ENCODE data around the gene SLC39A13. TPM values are rescaled to one million over a fixed set of nuclear protein-coding genes. Genes with fewer than 3 reads are reported as not detected.
A peak's percentile ranks its signal among the peaks of the same experiment; 100 is the strongest.

The SLC39A13 gene
- total RNA-seq: 10 to 100 TPM; 22.4 to 28.1 TPM

DNA sequence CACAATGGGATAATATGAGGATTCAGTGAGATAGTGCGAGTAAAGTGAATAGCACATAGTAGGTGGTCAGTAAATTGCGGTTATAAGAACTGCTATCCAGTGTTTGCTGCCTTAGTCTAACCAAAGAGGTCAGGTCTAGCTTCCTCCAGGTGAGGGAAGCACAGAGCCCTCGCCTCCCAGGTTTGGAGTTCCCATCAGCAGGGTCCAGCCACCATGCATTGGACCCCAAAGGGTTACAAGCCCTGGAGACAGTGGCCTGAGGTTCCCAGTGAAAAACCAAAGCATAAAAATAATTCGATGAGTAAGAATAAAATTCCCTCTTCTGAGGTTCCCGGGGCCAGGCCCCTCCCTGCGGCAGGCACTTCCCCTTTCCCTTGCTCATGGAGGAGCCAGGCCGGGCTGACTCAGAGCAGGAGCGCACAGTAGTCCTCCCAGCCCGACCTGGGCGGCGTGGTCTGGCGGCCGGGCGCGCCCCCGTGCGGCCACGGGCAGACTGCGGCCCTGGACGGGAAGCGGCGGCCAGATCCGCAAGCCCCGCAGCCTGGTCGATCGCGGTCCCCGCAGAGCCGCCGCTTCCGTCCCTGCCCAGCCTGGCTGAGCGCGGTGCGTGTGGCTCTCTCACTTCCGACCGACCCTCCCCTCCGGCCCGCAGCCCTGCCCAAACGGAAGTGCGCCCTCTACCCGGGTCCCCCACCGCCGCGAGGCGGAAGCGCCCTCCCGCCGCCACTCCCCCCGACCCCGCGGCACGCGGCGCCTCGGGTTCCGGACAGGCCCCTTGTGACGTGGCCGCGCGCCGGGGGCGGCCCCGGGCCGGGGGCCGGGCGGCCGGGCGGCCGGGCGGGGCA lies at the start of gene SLC39A13:
Gene SLC39A13 (plus strand): TSS at position 845 of the 845 bp plus-strand sequence. CDS start 1,505 bp downstream, outside the sequence.
- peak; percentile 89 for DNase-seq
- H3K27ac Mint-ChIP-seq: peak within 1 kb of the TSS; percentile 94

DNA sequence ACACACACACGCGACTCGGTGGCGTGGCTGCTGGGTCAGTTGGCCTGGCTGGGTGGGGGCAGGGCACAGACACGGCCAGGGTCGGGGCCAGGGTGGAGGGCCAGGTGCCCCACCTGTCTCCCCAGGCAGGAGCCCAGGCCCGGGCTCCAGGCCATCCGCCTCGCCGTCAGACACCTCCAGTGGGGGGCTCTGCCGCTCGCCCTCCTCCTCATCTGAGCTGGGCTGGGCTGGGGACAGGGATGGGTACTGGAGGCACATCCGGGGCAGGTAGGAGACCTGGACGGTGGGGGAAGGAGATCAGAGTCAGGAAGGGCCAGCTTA lies 49.7 kb upstream of the SLC39A13 start:
- no peak overlapping the region for H3K27ac Mint-ChIP-seq
- H3K4me1 Mint-ChIP-seq: peaks cover 12% of the 10 kb centered on the region
- ChIA-PET CTCF (interaction anchor here (1.7 kb wide), 1 partner anchor 9 kb away, joined by 6 read pairs; no protein-coding TSS in a partner anchor), POLR2A (no interaction called here)
- H3K4me3 Mint-ChIP-seq: no peak overlapping the region
- H3K9me3 Mint-ChIP-seq: no peaks in the 10 kb centered on the region
- no peak for DNase-seq
- no peaks in the 10 kb centered on the region for H3K36me3 Mint-ChIP-seq (ENCODE audit: low read depth)
- H3K27me3 Mint-ChIP-seq: no peaks in the 10 kb centered on the region

More for the DNA sequence above, at the start of gene SLC39A13:
- POLR2A ChIA-PET: interaction anchor here (0.5 to 0.7 kb wide), 3 partner anchors 15 to 1059 kb away, joined by 3 to 4 read pairs (median 3); no protein-coding TSS in a partner anchor
- no peaks in the 10 kb centered on the region for H3K36me3 Mint-ChIP-seq (ENCODE audit: low read depth)
- H3K9me3 Mint-ChIP-seq: no peaks in the 10 kb centered on the region
- CTCF ChIA-PET: interaction anchor here (0.7 to 1.3 kb wide), 4 partner anchors 11 to 229 kb away, joined by 3 to 8 read pairs (median 4); no protein-coding TSS in a partner anchor
- H3K4me1 Mint-ChIP-seq: peaks cover 22% of the 10 kb centered on the region
- H3K4me3 Mint-ChIP-seq: peak within 1 kb of the TSS; percentile 94
- H3K27me3 Mint-ChIP-seq: no peaks in the 10 kb centered on the region

DNA sequence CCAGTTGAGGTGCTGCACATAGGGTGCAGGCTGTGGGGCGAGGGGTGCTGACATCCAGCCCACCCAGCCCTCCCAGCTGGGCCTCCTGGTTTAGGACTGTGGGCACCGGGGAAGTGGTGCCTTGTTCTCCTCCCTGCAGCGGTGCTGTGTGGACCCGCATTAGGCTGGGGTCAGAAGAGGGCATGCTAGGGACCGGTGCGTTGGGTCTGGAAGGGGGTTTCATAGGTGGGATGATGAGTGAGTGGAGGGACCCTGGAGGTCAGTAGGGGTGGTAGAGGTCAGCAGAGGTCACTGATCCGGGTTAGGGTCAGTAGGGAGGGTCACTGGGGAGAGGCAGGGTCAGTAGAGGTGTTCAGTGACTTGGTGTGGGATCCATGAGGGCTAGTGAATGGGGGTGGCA lies 49.2 kb upstream of the SLC39A13 start:
- DNase-seq: no peak
- CTCF ChIA-PET: interaction anchor here (0.8 to 2.2 kb wide), 4 partner anchors 9 to 63 kb away, joined by 3 to 13 read pairs (median 5); no protein-coding TSS in a partner anchor
- POLR2A ChIA-PET: no interaction called here
- Mint-ChIP-seq H3K27me3 (no peaks in the 10 kb centered on the region), H3K27ac (peak overlapping the region; percentile 82), H3K4me3 (no peak overlapping the region), H3K36me3 (ENCODE audit: low read depth) (no peaks in the 10 kb centered on the region), H3K4me1 (peaks cover 12% of the 10 kb centered on the region), H3K9me3 (no peaks in the 10 kb centered on the region)

DNA sequence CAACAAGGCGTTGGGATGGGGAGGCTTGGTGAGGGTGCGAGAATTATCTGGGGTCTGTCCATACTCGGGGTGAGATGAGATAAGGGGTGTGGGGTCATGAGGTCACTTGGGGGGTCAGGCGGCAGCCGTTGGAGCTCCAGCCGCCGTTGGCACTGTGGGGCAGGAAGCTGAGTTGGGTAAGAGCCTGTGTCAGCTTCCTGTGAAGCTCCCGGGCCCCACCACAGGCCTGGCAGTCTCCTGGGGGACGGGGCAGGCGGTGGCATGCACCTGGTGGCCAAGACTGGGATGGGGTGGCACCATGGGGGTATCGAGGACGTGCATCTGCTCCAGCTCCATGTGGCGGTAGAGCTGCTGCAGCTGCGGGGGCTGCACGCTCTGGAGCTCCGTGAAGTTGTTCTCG lies 48.8 kb upstream of the SLC39A13 start:
- no peak for DNase-seq
- H3K4me3 Mint-ChIP-seq: no peak overlapping the region
- H3K27me3 Mint-ChIP-seq: no peaks in the 10 kb centered on the region
- peaks cover 12% of the 10 kb centered on the region for H3K4me1 Mint-ChIP-seq
- no peaks in the 10 kb centered on the region for H3K36me3 Mint-ChIP-seq (ENCODE audit: low read depth)
- ChIA-PET CTCF (interaction anchor here (0.8 to 2.2 kb wide), 4 partner anchors 10 to 63 kb away, joined by 3 to 13 read pairs (median 5); no protein-coding TSS in a partner anchor), POLR2A (no interaction called here)
- no peaks in the 10 kb centered on the region for H3K9me3 Mint-ChIP-seq
- H3K27ac Mint-ChIP-seq: peak overlapping the region; percentile 47

DNA sequence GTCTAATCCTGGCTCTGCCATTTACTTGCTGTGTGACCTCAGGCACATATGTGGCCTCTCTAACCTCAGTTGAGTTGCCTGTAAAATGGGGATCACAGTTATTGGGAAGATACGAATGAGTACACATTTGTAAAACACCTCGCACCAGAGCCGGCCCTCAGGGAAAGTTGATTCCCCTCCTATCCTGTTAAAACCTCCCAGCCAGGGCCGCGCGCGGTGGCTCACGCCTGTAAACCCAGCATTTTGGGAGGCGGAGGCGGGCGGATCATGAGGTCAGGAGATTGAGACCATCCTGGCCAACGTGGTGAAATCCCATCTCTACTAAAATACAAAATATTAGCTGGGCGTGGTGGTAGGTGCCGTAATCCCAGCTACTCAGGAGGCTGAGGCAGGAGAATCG lies 48.0 kb upstream of the SLC39A13 start:
- no peaks in the 10 kb centered on the region for H3K27me3 Mint-ChIP-seq
- no peaks in the 10 kb centered on the region for H3K36me3 Mint-ChIP-seq (ENCODE audit: low read depth)
- ChIA-PET POLR2A (interaction anchor here (0.6 kb wide), 1 partner anchor 146 kb away, joined by 3 read pairs; the partner anchor contains the start of gene DDB2), CTCF (interaction anchor here (0.7 to 2.2 kb wide), 3 partner anchors 10 to 1106 kb away, joined by 3 to 13 read pairs (median 6); no protein-coding TSS in a partner anchor)
- H3K4me1 Mint-ChIP-seq: peaks cover 12% of the 10 kb centered on the region
- H3K27ac Mint-ChIP-seq: no peak overlapping the region
- H3K4me3 Mint-ChIP-seq: no peak overlapping the region
- H3K9me3 Mint-ChIP-seq: no peaks in the 10 kb centered on the region
- no peak for DNase-seq

DNA sequence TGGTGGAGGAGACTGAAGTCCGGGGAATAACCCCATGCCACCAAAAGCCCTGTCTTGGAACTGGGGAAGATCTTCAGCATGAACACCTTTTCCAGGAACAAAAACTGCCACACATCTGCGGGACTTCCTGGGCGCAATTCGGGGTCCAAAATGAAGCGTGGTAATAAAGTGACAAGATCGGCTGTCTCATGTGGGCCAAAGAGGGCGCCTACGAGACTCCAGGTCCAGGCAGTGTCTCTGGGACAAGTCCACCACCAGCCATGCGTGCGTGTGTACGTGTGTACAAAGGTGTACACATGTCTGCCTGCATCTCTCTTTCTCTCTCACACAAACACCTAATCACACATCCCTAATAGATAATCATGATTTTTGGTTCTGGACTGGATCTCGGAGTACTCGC lies 47.0 kb upstream of the SLC39A13 start:
- Mint-ChIP-seq H3K4me3 (no peak overlapping the region), H3K4me1 (peaks cover 12% of the 10 kb centered on the region), H3K27me3 (peaks cover 3% of the 10 kb centered on the region), H3K9me3 (no peaks in the 10 kb centered on the region), H3K27ac (no peak overlapping the region), H3K36me3 (ENCODE audit: low read depth) (no peaks in the 10 kb centered on the region)
- CTCF ChIA-PET: interaction anchor here (0.6 to 2.2 kb wide), 2 partner anchors 12 to 66 kb away, joined by 3 to 13 read pairs; no protein-coding TSS in a partner anchor
- POLR2A ChIA-PET: no interaction called here
- DNase-seq: no peak

DNA sequence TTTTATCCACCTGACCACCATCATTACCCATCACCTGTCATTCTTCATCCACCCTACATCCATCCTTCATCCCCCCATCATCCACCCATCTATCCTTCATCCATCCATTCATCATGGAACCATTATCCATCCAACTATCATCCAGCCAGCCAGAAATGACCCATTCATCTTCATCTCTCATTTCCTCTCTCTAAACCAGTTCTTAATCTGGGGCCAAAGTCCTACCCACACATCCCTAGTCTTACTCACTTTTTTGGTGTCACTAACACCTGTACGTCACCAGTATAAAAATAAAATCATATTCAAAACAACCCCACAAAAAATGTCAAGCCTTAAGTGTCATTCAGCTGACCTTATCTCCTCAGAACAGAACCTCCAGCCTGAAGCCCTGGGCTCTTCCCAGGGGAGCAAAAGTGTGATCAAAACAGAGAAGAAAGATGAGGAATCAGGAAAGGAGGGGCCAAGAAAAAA lies 42.3 kb upstream of the SLC39A13 start:
- ChIA-PET POLR2A (no interaction called here), CTCF (no interaction called here)
- peaks cover 3% of the 10 kb centered on the region for H3K27me3 Mint-ChIP-seq
- H3K4me1 Mint-ChIP-seq: peaks cover 7% of the 10 kb centered on the region
- H3K4me3 Mint-ChIP-seq: no peak overlapping the region
- no peaks in the 10 kb centered on the region for H3K9me3 Mint-ChIP-seq
- H3K27ac Mint-ChIP-seq: no peak overlapping the region
- no peaks in the 10 kb centered on the region for H3K36me3 Mint-ChIP-seq (ENCODE audit: low read depth)
- DNase-seq: no peak

DNA sequence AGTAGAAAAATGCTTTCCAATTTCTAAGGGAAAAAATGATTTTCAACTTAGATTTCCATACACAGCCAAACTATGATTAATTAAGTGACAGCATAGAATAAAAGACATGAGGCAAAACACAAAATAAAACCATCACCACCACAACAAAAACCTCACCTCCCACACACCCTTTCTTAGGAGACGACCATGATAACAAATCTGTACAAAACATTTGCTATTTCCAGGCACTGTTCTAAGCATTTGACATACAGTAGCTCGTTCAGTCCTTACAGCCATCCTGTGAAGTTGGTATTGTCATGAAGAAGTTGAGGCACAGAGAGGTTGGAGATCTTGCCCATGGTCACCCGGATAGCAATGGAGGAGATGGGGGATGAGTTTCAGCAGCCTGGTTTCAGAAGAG lies 38.7 kb upstream of the SLC39A13 start:
- H3K9me3 Mint-ChIP-seq: no peaks in the 10 kb centered on the region
- ChIA-PET POLR2A (no interaction called here), CTCF (interaction anchor here (0.6 to 1.6 kb wide), 5 partner anchors 10 to 125 kb away, joined by 3 to 7 read pairs (median 4); no protein-coding TSS in a partner anchor)
- H3K4me1 Mint-ChIP-seq: peaks cover 11% of the 10 kb centered on the region
- no peak overlapping the region for H3K4me3 Mint-ChIP-seq
- no peaks in the 10 kb centered on the region for H3K36me3 Mint-ChIP-seq (ENCODE audit: low read depth)
- H3K27me3 Mint-ChIP-seq: peaks cover 3% of the 10 kb centered on the region
- no peak overlapping the region for H3K27ac Mint-ChIP-seq
- DNase-seq: no peak

DNA sequence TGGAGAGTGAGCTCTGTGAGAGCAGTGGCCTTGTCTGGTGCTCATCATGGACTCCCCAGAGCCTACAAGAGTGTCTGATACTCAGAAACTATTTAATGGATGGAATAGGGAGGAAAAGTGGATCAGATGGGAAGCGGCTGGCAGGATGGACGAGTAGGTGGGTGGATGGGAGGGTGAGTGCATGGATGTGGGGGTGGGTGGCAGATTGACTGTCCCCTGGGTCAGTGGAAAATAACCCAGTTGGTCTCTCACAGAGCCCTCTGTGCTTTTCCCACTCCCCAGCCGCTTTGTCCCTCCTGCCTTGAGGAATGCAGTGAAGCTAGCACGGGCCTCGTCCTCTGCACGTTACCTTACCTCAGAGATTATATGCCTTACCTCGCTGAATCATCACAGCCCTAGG lies 36.0 kb upstream of the SLC39A13 start:
- H3K27me3 Mint-ChIP-seq: no peaks in the 10 kb centered on the region
- ChIA-PET POLR2A (no interaction called here), CTCF (interaction anchor here (0.7 to 3.5 kb wide), 4 partner anchors 10 to 40 kb away, joined by 3 to 29 read pairs (median 12); no protein-coding TSS in a partner anchor)
- H3K4me1 Mint-ChIP-seq: peaks cover 11% of the 10 kb centered on the region
- no peak overlapping the region for H3K27ac Mint-ChIP-seq
- H3K4me3 Mint-ChIP-seq: no peak overlapping the region
- H3K9me3 Mint-ChIP-seq: no peaks in the 10 kb centered on the region
- DNase-seq: no peak
- no peaks in the 10 kb centered on the region for H3K36me3 Mint-ChIP-seq (ENCODE audit: low read depth)

DNA sequence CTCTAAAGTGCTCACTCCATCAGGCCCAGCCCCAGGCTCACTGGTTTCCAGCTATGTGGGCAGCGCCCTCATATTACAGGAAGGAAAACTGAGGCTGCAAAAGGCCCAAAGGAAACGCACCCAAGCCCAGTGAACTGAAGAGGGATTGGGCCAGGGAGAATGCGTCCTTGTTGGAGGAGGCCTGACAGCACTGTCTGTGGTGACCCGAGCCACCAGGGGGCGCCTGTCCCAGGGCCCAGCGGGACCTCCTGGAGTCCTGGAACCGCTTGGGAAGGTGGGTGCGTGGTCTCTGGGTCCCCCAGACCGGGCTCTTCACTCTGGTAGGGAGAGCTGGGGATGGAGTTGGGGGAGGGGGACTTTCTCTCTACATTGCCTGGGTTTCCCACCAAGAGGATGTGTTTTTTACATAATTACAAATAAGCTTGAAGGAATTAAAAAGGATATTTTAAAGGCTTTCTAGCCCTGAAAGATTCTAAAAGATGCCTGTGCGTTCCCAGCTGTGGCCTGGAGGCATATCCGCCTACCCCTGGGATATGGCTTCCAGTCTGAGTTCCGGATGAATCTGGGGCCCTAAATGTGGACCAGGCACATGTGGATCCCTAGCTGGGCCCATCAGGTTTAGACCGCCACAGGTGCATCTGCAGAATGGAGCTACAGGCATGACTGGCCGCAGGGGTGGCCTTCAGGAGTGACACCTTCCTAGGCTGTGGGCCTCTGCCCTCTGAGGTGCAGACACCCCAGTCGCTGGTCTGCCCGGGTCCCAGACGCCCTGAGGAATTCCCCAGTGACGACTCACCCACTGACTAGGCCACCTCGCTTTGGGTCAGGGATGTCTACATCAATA lies 34.3 kb upstream of the SLC39A13 start:
- H3K27ac Mint-ChIP-seq: no peak overlapping the region
- peaks cover 13% of the 10 kb centered on the region for H3K4me1 Mint-ChIP-seq
- H3K9me3 Mint-ChIP-seq: no peaks in the 10 kb centered on the region
- CTCF ChIA-PET: interaction anchor here (0.7 to 3.5 kb wide), 25 partner anchors 9 to 187 kb away, joined by 3 to 29 read pairs (median 4); no protein-coding TSS in a partner anchor
- H3K4me3 Mint-ChIP-seq: no peak overlapping the region
- H3K36me3 Mint-ChIP-seq (ENCODE audit: low read depth): no peaks in the 10 kb centered on the region
- DNase-seq: peak; percentile 86
- H3K27me3 Mint-ChIP-seq: no peaks in the 10 kb centered on the region
- POLR2A ChIA-PET: interaction anchor here (0.6 kb wide), 1 partner anchor 19 kb away, joined by 3 read pairs; no protein-coding TSS in a partner anchor

DNA sequence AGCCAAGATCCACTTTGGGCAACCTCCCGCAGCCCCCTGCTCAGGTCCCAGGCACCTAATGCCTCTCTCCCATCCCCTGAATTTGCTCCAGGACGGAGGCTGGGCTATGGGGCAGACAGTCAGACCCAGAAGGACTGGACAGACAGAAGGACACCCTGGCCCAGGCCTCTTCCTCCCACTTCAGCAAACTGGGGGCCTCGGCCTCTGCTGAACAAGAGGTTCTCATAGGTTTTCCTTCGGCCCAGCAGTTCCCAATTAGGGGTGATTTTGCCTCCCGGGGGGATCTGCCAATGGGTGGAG lies 33.7 kb upstream of the SLC39A13 start:
- H3K9me3 Mint-ChIP-seq: no peaks in the 10 kb centered on the region
- H3K27me3 Mint-ChIP-seq: no peaks in the 10 kb centered on the region
- ChIA-PET CTCF (interaction anchor here (0.7 to 3.5 kb wide), 20 partner anchors 8 to 187 kb away, joined by 3 to 29 read pairs (median 4); no protein-coding TSS in a partner anchor), POLR2A (no interaction called here)
- no peak for DNase-seq
- H3K4me3 Mint-ChIP-seq: no peak overlapping the region
- H3K36me3 Mint-ChIP-seq (ENCODE audit: low read depth): no peaks in the 10 kb centered on the region
- H3K27ac Mint-ChIP-seq: no peak overlapping the region
- peaks cover 8% of the 10 kb centered on the region for H3K4me1 Mint-ChIP-seq

DNA sequence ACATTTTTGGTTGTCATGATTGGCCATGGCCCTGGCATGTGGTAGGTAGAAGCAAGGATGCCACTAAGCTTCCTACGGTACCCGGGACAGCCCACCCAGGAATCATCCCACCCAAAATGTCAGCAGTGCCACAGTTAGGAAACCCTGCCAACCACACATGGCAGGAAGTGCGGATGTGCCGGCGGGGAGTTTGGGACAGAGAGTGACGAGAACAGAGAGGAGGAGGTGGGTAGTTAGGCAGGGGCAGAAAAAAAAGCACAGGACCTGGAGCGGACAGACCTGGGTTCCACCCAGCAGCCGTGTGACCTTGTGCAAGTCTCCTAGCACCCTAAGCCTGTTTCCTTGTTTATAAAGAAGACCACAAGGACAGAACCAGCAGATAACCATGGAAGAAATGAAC lies 33.4 kb upstream of the SLC39A13 start:
- no peak for DNase-seq
- Mint-ChIP-seq H3K4me3 (no peak overlapping the region), H3K27me3 (no peaks in the 10 kb centered on the region), H3K36me3 (ENCODE audit: low read depth) (no peaks in the 10 kb centered on the region), H3K9me3 (no peaks in the 10 kb centered on the region), H3K27ac (no peak overlapping the region), H3K4me1 (peaks cover 6% of the 10 kb centered on the region)
- CTCF ChIA-PET: interaction anchor here (0.9 to 3.1 kb wide), 9 partner anchors 10 to 79 kb away, joined by 3 to 29 read pairs (median 8); no protein-coding TSS in a partner anchor
- POLR2A ChIA-PET: no interaction called here

Measured in activated CD4-positive, alpha-beta T cell treated with anti-CD3 and anti-CD28 coated beads, Interleukin-2, amount 10 ng/mL, durations not matched to agents 7 days and 5 days (primary cell).